GM23338 (cell line): Measurements from ENCODE around the gene SCPEP1. TPM values are rescaled to one million over a fixed set of nuclear protein-coding genes. Genes with fewer than 3 reads are reported as not detected.

Source experiments
- ATAC-seq: fragments of 200-7000 bp; cut with Tn5 transposase; 3 replicates; pipeline ENCODE4 v1.9.1; 2020
- DNase-seq: peaks from one replicate; pipeline ENCODE4 v3.0.0-alpha.2; 2015; ENCODE audit warnings: low spot score
- H2AFZ ChIP-seq: fragments of 200-600 bp; sonication (generic); 2 replicates; pipeline ENCODE4 v1.8.0; 2016; ENCODE audit warnings: antibody characterized with exemption, mild to moderate bottlenecking, moderate library complexity
- H3F3A ChIP-seq: fragments of 200-600 bp; sonication (generic); replicated peaks from 2 replicates; pipeline ENCODE4 v1.8.0; 2017; ENCODE audit warnings: antibody characterized with exemption, mixed run types, low read depth
- H3K27ac ChIP-seq: fragments of 200-600 bp; sonication (generic); 2 replicates; pipeline ENCODE4 v1.6.1; 2016; ENCODE audit warnings: low read depth
- H3K27me3 ChIP-seq: fragments of 200-600 bp; sonication (generic); 2 replicates; pipeline ENCODE4 v1.8.0; 2016; ENCODE audit warnings: mild to moderate bottlenecking, mixed run types, moderate library complexity; ENCODE audit not compliant: insufficient read depth
- H3K36me3 ChIP-seq: fragments of 200-600 bp; sonication (generic); 2 replicates; pipeline ENCODE4 v1.8.0; 2016; ENCODE audit warnings: mild to moderate bottlenecking; ENCODE audit not compliant: insufficient read depth
- H3K4me1 ChIP-seq: fragments of 200-600 bp; sonication (generic); 2 replicates; pipeline ENCODE4 v1.8.0; 2016; ENCODE audit warnings: mild to moderate bottlenecking, moderate library complexity; ENCODE audit not compliant: insufficient read depth
- H3K4me2 ChIP-seq: fragments of 200-600 bp; sonication (generic); 2 replicates; pipeline ENCODE4 v1.7.1; 2017; ENCODE audit warnings: mixed run types
- H3K4me3 ChIP-seq: fragments of 200-600 bp; sonication (generic); 2 replicates; pipeline ENCODE4 v1.6.1; 2016; ENCODE audit warnings: mixed run types
- H3K79me2 ChIP-seq: fragments of 200-600 bp; sonication (generic); replicated peaks from 2 replicates; pipeline ENCODE4 v1.8.0; 2017; ENCODE audit warnings: mild to moderate bottlenecking; ENCODE audit not compliant: insufficient read depth
- H3K9me2 ChIP-seq: fragments of 200-600 bp; sonication (generic); 2 replicates; pipeline ENCODE4 v1.8.0; 2017; ENCODE audit not compliant: insufficient read depth
- H4K20me1 ChIP-seq: fragments of 200-600 bp; sonication (generic); replicated peaks from 2 replicates; pipeline ENCODE4 v1.8.0; 2017; ENCODE audit warnings: mild to moderate bottlenecking; ENCODE audit not compliant: insufficient read depth
- H3K27ac Mint-ChIP-seq: 2 replicates; pipeline ENCODE4 v1.8.0; 2020; ENCODE audit warnings: inconsistent platforms, mild to moderate bottlenecking, moderate library complexity, mixed read lengths
- H3K27me3 Mint-ChIP-seq: 3 replicates; pipeline ENCODE4 v1.8.0; 2022; ENCODE audit warnings: low read depth, mild to moderate bottlenecking, moderate library complexity, mixed read lengths, inconsistent platforms; ENCODE audit not compliant: insufficient read depth, poor library complexity
- H3K36me3 Mint-ChIP-seq: 3 replicates; pipeline ENCODE4 v1.8.0; 2021; ENCODE audit warnings: low read depth, mild to moderate bottlenecking, inconsistent platforms, moderate library complexity, mixed read lengths
- H3K4me1 Mint-ChIP-seq: 3 replicates; pipeline ENCODE4 v1.8.0; 2020; ENCODE audit warnings: mild to moderate bottlenecking, inconsistent platforms, mixed read lengths
- H3K4me3 Mint-ChIP-seq: 3 replicates; pipeline ENCODE4 v1.8.0; 2021; ENCODE audit warnings: moderate library complexity, mild to moderate bottlenecking, inconsistent platforms, mixed read lengths
- H3K9me3 Mint-ChIP-seq: 3 replicates; pipeline ENCODE4 v1.8.0; 2020; ENCODE audit warnings: moderate library complexity, mild to moderate bottlenecking, inconsistent platforms, mixed read lengths
- CTCF ChIP-seq, 2 experiments: fragments of 200-600 bp in 1 of 2; sonication (generic) in 1 of 2; conservative IDR thresholded peaks; 2 replicates each; pipeline versions ENCODE4 v1.5.1 to v1.6.1; 2016 to 2017; ENCODE audit warnings: antibody characterized with exemption in 2 of 2, low read depth in 2 of 2, mild to moderate bottlenecking in 2 of 2, moderate library complexity in 1 of 2
- ETS1 ChIP-seq: IDR thresholded peaks from 2 replicates; pipeline ENCODE4 v1.6.1; 2016; ENCODE audit warnings: antibody characterized with exemption
- EZH2 ChIP-seq: fragments of 200-600 bp; sonication (generic); IDR thresholded peaks from one replicate; pipeline ENCODE4 v1.8.0; 2017; ENCODE audit warnings: antibody characterized with exemption, mild to moderate bottlenecking, low read depth; ENCODE audit not compliant: unreplicated experiment
- NANOG ChIP-seq: IDR thresholded peaks from 2 replicates; pipeline ENCODE4 v1.6.1; 2016; ENCODE audit warnings: antibody characterized with exemption, borderline replicate concordance
- POLR2AphosphoS5 ChIP-seq: IDR thresholded peaks from 2 replicates; pipeline ENCODE4 v1.6.1; 2016; ENCODE audit warnings: antibody characterized with exemption, low read depth
- REST ChIP-seq: IDR thresholded peaks from one replicate; pipeline ENCODE4 v1.6.1; 2018; ENCODE audit warnings: antibody characterized with exemption; ENCODE audit not compliant: unreplicated experiment
- STAT1 ChIP-seq: IDR thresholded peaks from one replicate; pipeline ENCODE4 v1.6.1; 2016; ENCODE audit warnings: antibody characterized with exemption; ENCODE audit not compliant: unreplicated experiment
- ZNF114 ChIP-seq: fragments of 250-450 bp; sonication (Bioruptor Pico); IDR thresholded peaks from 2 replicates; pipeline ENCODE4 v1.5.0; 2020; ENCODE audit warnings: mild to moderate bottlenecking, moderate library complexity
- polyA plus RNA-seq: library from polyadenylated mRNA; unstranded; fragments of >200 nt; fragmentation: Nextera tagmentation; extraction: Ambion mirVana; gene quantifications from 2 replicates; pipeline ENCODE4 v1.2.1, GENCODE V29; 2016
- total RNA-seq: library from RNA; depleted of rRNA; stranded (reverse); fragments of >200 nt; shearing (Covaris generic); gene quantifications from 2 replicates; pipeline ENCODE4 v1.2.3, GENCODE V29; 2014

Gene SCPEP1
- total and polyA plus RNA-seq, 2 experiments from 2014 or later: 46.6 to 52.1 TPM

GRCh38 chr17:56947741-56948140 lies 30.2 kb upstream of the SCPEP1 start (continued):
- no peak for TF ChIP-seq REST
- TF ChIP-seq NANOG: no peak
- TF ChIP-seq CTCF (conservative IDR thresholded peaks at IDR 0.05; ENCODE audit: low read depth in 2 of 2): no peak
- TF ChIP-seq STAT1: no peak
- TF ChIP-seq EZH2: no peak
- no peak for TF ChIP-seq POLR2AphosphoS5
- TF ChIP-seq ETS1: no peak
- no peak for TF ChIP-seq ZNF114 (CRISPR knock-in tag)

GRCh38 chr17:56948491-56948890 lies 29.4 kb upstream of the SCPEP1 start:
- Histone ChIP-seq H3F3A (no peaks in the 10 kb centered on the region), H3K27me3 (no peaks in the 10 kb centered on the region), H3K79me2 (peaks cover 9% of the 10 kb centered on the region), H3K36me3 (0 out of 2 replicates have a peak, but pooled peaks cover 2% of the 10 kb centered on the region), H4K20me1 (no peaks in the 10 kb centered on the region; the same call in 1 of the 2 replicates), H3K9me2 (no peaks in the 10 kb centered on the region), H3K4me2 (no peak overlapping the region), H2AFZ (no peak overlapping the region), H3K27ac (no peak overlapping the region), H3K4me3 (no peak overlapping the region), H3K4me1 (no peaks in the 10 kb centered on the region)
- no peaks in the 10 kb centered on the region for H3K27me3 Mint-ChIP-seq
- no peaks in the 10 kb centered on the region for H3K9me3 Mint-ChIP-seq
- DNase-seq: no peak
- H3K27ac Mint-ChIP-seq: no peak overlapping the region
- ATAC-seq: no peak
- H3K4me1 Mint-ChIP-seq: no peaks in the 10 kb centered on the region
- peaks cover 57% of the 10 kb centered on the region for H3K36me3 Mint-ChIP-seq
- H3K4me3 Mint-ChIP-seq: no peak overlapping the region
- TF ChIP-seq ETS1 (no peak), CTCF (conservative IDR thresholded peaks at IDR 0.05; ENCODE audit: low read depth in 2 of 2) (no peak), NANOG (no peak)
